ENCODE results near the gene LZTS3. TPM values are rescaled to one million over a fixed set of nuclear protein-coding genes. Genes with fewer than 3 reads are reported as not detected.
"Not testable (repeated sequence)": the region's sequence is repeated elsewhere in the genome, so short reads cannot be mapped to it uniquely, and the experiment has no call there.

Gene LZTS3
- total RNA-seq (1 to 10 TPM in 1 of 2 experiments, under 1 TPM in 1; 0.97 to 1.0 TPM), polyA plus RNA-seq (0.35 TPM)

- Histone ChIP-seq H3K36me3 (ENCODE audit: insufficient read depth, low read length) (no peaks in the 10 kb centered on the region), H3K27ac (ENCODE audit: low read depth, low read length) (peak within 1 kb of the TSS; percentile 72), H3K4me1 (ENCODE audit: insufficient read depth, low read length) (peaks cover 5% of the 10 kb centered on the region), H3K9me3 (ENCODE audit: low read length) (no peaks in the 10 kb centered on the region), H3K27me3 (ENCODE audit: insufficient read depth, low read length, poor library complexity, severe bottlenecking) (peaks cover 6% of the 10 kb centered on the region), H3K4me3 (ENCODE audit: low read length) (peak within 1 kb of the TSS; percentile 88)
- POLR2A ChIA-PET, result interaction anchor here (0.5 kb wide), 1 partner anchor 648 kb away, joined by 3 read pairs; no protein-coding TSS in a partner anchor
- peak; percentile 85 to 95 (median 87) for DNase-seq
- Mint-ChIP-seq H3K4me3 (peak within 1 kb of the TSS; percentile 77 to 94 (median 82)), H3K27me3 (peaks cover 18 to 23% of the 10 kb centered on the region in 2 donors), H3K9me3 (no peaks in the 10 kb centered on the region), H3K36me3 (peaks cover 0 to 2% (median 0%) of the 10 kb centered on the region in 3 donors), H3K4me1 (peaks cover 13 to 28% (median 16%) of the 10 kb centered on the region in 3 donors), H3K27ac (peak within 1 kb of the TSS in 7 of 8 donors; percentile 60 to 93 (median 74))
- CTCF ChIA-PET, result interaction anchor here (1.0 to 1.5 kb wide), 2 partner anchors 15 to 16 kb away, joined by 3 to 5 read pairs; no protein-coding TSS in a partner anchor
These were observed at the start of gene LZTS3 for GRCh38 chr20:3172933-3173609. Gene LZTS3 (minus strand): TSS chr20:3173549. CDS start chr20:3167163, 6,386 bp downstream.

- Mint-ChIP-seq H3K27ac (peak overlapping the region in 2 of 8 donors; percentile 33 to 60), H3K27me3 (no peaks in the 10 kb centered on the region), H3K4me1 (peaks cover 4 to 14% (median 5%) of the 10 kb centered on the region in 3 donors), H3K36me3 (peaks cover 0 to 45% (median 0%) of the 10 kb centered on the region in 3 donors), H3K4me3 (no peak overlapping the region), H3K9me3 (no peaks in the 10 kb centered on the region)
- DNase-seq, result no peak
- Histone ChIP-seq H3K4me1 (ENCODE audit: insufficient read depth, low read length) (peaks cover 17% of the 10 kb centered on the region), H3K27me3 (ENCODE audit: insufficient read depth, low read length, poor library complexity, severe bottlenecking) (no peaks in the 10 kb centered on the region), H3K36me3 (ENCODE audit: insufficient read depth, low read length) (peaks cover 8% of the 10 kb centered on the region), H3K9me3 (ENCODE audit: low read length) (no peaks in the 10 kb centered on the region), H3K27ac (ENCODE audit: low read depth, low read length) (no peak overlapping the region), H3K4me3 (ENCODE audit: low read length) (no peak overlapping the region)
- ChIA-PET CTCF (interaction anchor here (1.7 to 2.9 kb wide), 2 partner anchors 93 to 95 kb away, joined by 3 to 12 read pairs; no protein-coding TSS in a partner anchor), POLR2A (interaction anchor here (0.6 to 0.7 kb wide), 2 partner anchors 12 to 18 kb away, joined by 4 to 5 read pairs; partner anchors contain the start of gene ITPA)
These were observed 48.3 kb upstream of the LZTS3 start for GRCh38 chr20:3221398-3222226.

DNA sequence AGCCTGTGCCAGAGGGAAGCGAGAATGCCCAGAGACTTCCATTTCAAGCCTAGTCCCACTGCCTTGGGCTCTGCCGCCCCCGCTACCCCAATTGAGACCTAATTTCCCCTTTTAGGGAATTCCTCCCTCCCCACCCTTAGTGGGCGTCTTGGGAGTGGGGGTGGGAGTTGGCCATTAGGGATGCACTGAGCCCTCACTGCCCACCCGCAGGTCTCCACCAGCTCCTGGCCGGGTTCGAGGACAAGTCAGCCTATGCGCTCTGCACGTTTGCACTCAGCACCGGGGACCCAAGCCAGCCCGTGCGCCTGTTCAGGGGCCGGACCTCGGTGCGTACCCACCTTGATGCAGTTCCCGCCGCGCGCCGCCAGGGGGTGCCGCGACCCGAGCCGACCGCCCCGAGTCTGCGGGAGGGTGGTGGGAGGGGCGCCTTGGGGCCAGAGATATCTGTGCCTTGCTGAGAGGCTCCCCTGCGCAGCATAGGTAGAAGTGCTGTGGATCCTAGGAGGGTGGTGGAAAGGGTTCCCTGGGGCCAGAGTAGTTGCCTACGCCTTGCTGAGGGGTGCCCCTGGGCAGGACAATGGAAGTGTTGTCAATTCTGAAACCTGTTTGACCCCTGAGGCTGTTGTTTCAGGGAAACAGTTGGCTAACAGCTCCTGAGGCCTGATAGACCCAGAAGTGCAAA, 45.1 kb upstream of the LZTS3 start:
- H3K4me1 Mint-ChIP-seq, result peaks cover 4 to 12% (median 6%) of the 10 kb centered on the region in 3 donors
- no peaks in the 10 kb centered on the region for H3K27me3 ChIP-seq (ENCODE audit: insufficient read depth, low read length, poor library complexity, severe bottlenecking)
- no peaks in the 10 kb centered on the region for H3K27me3 Mint-ChIP-seq
- ChIA-PET POLR2A (no interaction called here), CTCF (interaction anchor here (0.7 to 2.9 kb wide), 18 partner anchors 9 to 149 kb away, joined by 3 to 12 read pairs (median 4); partner anchors contain the start of genes DDRGK1 and SLC4A11)
- no peak overlapping the region for H3K4me3 ChIP-seq (ENCODE audit: low read length)
- peak; percentile 54 to 78 (median 60) for DNase-seq
- H3K36me3 Mint-ChIP-seq, result peaks cover 0 to 51% (median 1%) of the 10 kb centered on the region in 3 donors
- H3K27ac ChIP-seq (ENCODE audit: low read depth, low read length), result no peak overlapping the region
- H3K9me3 Mint-ChIP-seq, result no peaks in the 10 kb centered on the region
- no peaks in the 10 kb centered on the region for H3K9me3 ChIP-seq (ENCODE audit: low read length)
- H3K4me1 ChIP-seq (ENCODE audit: insufficient read depth, low read length), result peaks cover 14% of the 10 kb centered on the region
- H3K4me3 Mint-ChIP-seq, result no peak overlapping the region
- H3K27ac Mint-ChIP-seq, result no peak overlapping the region
- H3K36me3 ChIP-seq (ENCODE audit: insufficient read depth, low read length), result peaks cover 8% of the 10 kb centered on the region

GRCh38 chr20:3215359-3215917, 42.1 kb upstream of the LZTS3 start:
- H3K36me3 ChIP-seq (ENCODE audit: insufficient read depth, low read length); H3K9me3 Mint-ChIP-seq; H3K9me3 ChIP-seq (ENCODE audit: low read length); H3K27ac Mint-ChIP-seq; CTCF ChIA-PET; H3K4me3 ChIP-seq (ENCODE audit: low read length); H3K27me3 Mint-ChIP-seq; H3K27ac ChIP-seq (ENCODE audit: low read depth, low read length); DNase-seq; H3K27me3 ChIP-seq (ENCODE audit: insufficient read depth, low read length, poor library complexity, severe bottlenecking): not testable (repeated sequence)
- H3K36me3 Mint-ChIP-seq, result peaks cover 0 to 36% (median 4%) of the 10 kb centered on the region in 3 donors
- POLR2A ChIA-PET, result interaction anchor here (0.6 kb wide), 1 partner anchor 291 kb away, joined by 6 read pairs; no protein-coding TSS in a partner anchor
- peaks cover 17% of the 10 kb centered on the region for H3K4me1 ChIP-seq (ENCODE audit: insufficient read depth, low read length)
- peak overlapping the region in 1 of 7 donors; percentile 60 for H3K4me3 Mint-ChIP-seq
- H3K4me1 Mint-ChIP-seq, result peaks cover 6 to 19% (median 7%) of the 10 kb centered on the region in 3 donors

DNA sequence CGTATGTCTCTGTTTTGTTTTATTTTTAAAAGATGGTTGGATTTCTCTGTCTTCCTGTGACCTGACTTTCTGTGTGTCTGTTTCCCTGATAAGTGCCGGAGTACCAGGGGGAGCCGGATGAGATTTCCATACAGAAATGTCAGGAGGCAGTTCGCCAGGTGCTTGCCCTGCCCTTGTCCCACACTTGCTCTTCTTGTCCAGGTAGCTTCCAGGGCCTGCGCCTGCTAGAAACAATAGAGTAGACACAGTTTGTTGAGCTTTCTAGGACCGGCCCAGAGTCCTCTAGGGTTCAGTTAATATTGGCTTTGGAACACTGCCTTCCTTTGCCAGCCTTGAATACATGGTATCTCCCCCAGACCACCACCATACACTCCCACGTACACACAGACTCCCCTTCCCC, 39.9 kb upstream of the LZTS3 start:
- POLR2A ChIA-PET, result no interaction called here
- no peaks in the 10 kb centered on the region for H3K36me3 ChIP-seq (ENCODE audit: insufficient read depth, low read length)
- H3K27me3 ChIP-seq (ENCODE audit: insufficient read depth, low read length, poor library complexity, severe bottlenecking), result no peaks in the 10 kb centered on the region
- Mint-ChIP-seq H3K36me3 (peaks cover 0 to 39% (median 4%) of the 10 kb centered on the region in 3 donors), H3K4me1 (peaks cover 18 to 34% (median 24%) of the 10 kb centered on the region in 3 donors), H3K4me3 (peak overlapping the region in 1 of 7 donors; percentile 57), H3K27ac (peak overlapping the region in 2 of 8 donors; percentile 11 to 34), H3K27me3 (no peaks in the 10 kb centered on the region), H3K9me3 (no peaks in the 10 kb centered on the region)
- peaks cover 22% of the 10 kb centered on the region for H3K4me1 ChIP-seq (ENCODE audit: insufficient read depth, low read length)
- H3K4me3 ChIP-seq (ENCODE audit: low read length), result no peak overlapping the region
- CTCF ChIA-PET, result no interaction called here
- no peaks in the 10 kb centered on the region for H3K9me3 ChIP-seq (ENCODE audit: low read length)
- DNase-seq, result no peak
- H3K27ac ChIP-seq (ENCODE audit: low read depth, low read length), result no peak overlapping the region

- Mint-ChIP-seq H3K27ac (peak overlapping the region; percentile 8 to 97 (median 64)), H3K27me3 (no peaks in the 10 kb centered on the region), H3K36me3 (peaks cover 0 to 32% (median 4%) of the 10 kb centered on the region in 3 donors), H3K9me3 (no peaks in the 10 kb centered on the region), H3K4me1 (peaks cover 18 to 34% (median 24%) of the 10 kb centered on the region in 3 donors), H3K4me3 (peak overlapping the region; percentile 88 to 99 (median 91))
- ChIA-PET POLR2A (interaction anchor here (0.6 kb wide), 1 partner anchor 676 kb away, joined by 5 read pairs; no protein-coding TSS in a partner anchor), CTCF (no interaction called here)
- Histone ChIP-seq H3K27ac (ENCODE audit: low read depth, low read length) (peak overlapping the region; percentile 88), H3K27me3 (ENCODE audit: insufficient read depth, low read length, poor library complexity, severe bottlenecking) (no peaks in the 10 kb centered on the region), H3K4me3 (ENCODE audit: low read length) (peak overlapping the region; percentile 81), H3K9me3 (ENCODE audit: low read length) (no peaks in the 10 kb centered on the region), H3K4me1 (ENCODE audit: insufficient read depth, low read length) (peaks cover 21% of the 10 kb centered on the region), H3K36me3 (ENCODE audit: insufficient read depth, low read length) (no peaks in the 10 kb centered on the region)
- DNase-seq, result no peak
These were observed 37.0 kb upstream of the LZTS3 start for GRCh38 chr20:3210346-3210745.

GRCh38 chr20:3209946-3210317, 36.6 kb upstream of the LZTS3 start:
- Histone ChIP-seq H3K36me3 (ENCODE audit: insufficient read depth, low read length) (no peaks in the 10 kb centered on the region), H3K27me3 (ENCODE audit: insufficient read depth, low read length, poor library complexity, severe bottlenecking) (no peaks in the 10 kb centered on the region), H3K27ac (ENCODE audit: low read depth, low read length) (peak overlapping the region; percentile 88), H3K9me3 (ENCODE audit: low read length) (no peaks in the 10 kb centered on the region), H3K4me3 (ENCODE audit: low read length) (peak overlapping the region; percentile 81), H3K4me1 (ENCODE audit: insufficient read depth, low read length) (peaks cover 21% of the 10 kb centered on the region)
- H3K27me3 Mint-ChIP-seq, result no peaks in the 10 kb centered on the region
- H3K4me1 Mint-ChIP-seq, result peaks cover 18 to 34% (median 24%) of the 10 kb centered on the region in 3 donors
- no peaks in the 10 kb centered on the region for H3K9me3 Mint-ChIP-seq
- H3K27ac Mint-ChIP-seq, result peak overlapping the region; percentile 8 to 100 (median 96)
- ChIA-PET POLR2A (interaction anchor here (0.6 kb wide), 2 partner anchors 12 to 676 kb away, joined by 5 read pairs; no protein-coding TSS in a partner anchor), CTCF (no interaction called here)
- no peak for DNase-seq
- H3K36me3 Mint-ChIP-seq, result peaks cover 0 to 28% (median 4%) of the 10 kb centered on the region in 3 donors
- peak overlapping the region; percentile 88 to 99 (median 91) for H3K4me3 Mint-ChIP-seq

All from CD8-positive, alpha-beta memory T cell (primary cell).